HG03097 (cell line): ENCODE results near the gene SPAG16.
"Not testable (repeated sequence)": the region's sequence is repeated elsewhere in the genome, so short reads cannot be mapped to it uniquely, and the experiment has no call there.

Experiments used
- ATAC-seq: cut with Tn5 transposase; IDR thresholded peaks from one replicate; pipeline ENCODE4 v1.9.1; 2021; ENCODE audit not compliant: unreplicated experiment, low FRiP score

SPAG16 gene

GRCh38 chr2:213958086-213958485, 673.8 kb downstream of the SPAG16 start:
- ATAC-seq, result no peak

- no peak for ATAC-seq
These were observed 675.3 kb downstream of the SPAG16 start for GRCh38 chr2:213959589-213959988.

GRCh38 chr2:213971536-213971935, 687.3 kb downstream of the SPAG16 start:
- ATAC-seq, result no peak

- ATAC-seq, result no peak
These were observed 696.6 kb downstream of the SPAG16 start for GRCh38 chr2:213980883-213981282.

- ATAC-seq, result no peak
These were observed 704.9 kb downstream of the SPAG16 start for GRCh38 chr2:213989207-213989606.

GRCh38 chr2:213991453-213992108, 707.3 kb downstream of the SPAG16 start:
- ATAC-seq, result no peak

- no peak for ATAC-seq
These were observed 711.3 kb downstream of the SPAG16 start for GRCh38 chr2:213995400-213996105.

- not testable (repeated sequence) for ATAC-seq
These were observed 714.7 kb downstream of the SPAG16 start for GRCh38 chr2:213998976-213999375.

- no peak for ATAC-seq
These were observed 720.2 kb downstream of the SPAG16 start for GRCh38 chr2:214004463-214004862.

- ATAC-seq, result no peak
These were observed 721.1 kb downstream of the SPAG16 start for GRCh38 chr2:214005337-214005736.

GRCh38 chr2:214006601-214007000, 722.3 kb downstream of the SPAG16 start:
- no peak for ATAC-seq

- ATAC-seq, result no peak
These were observed 727.4 kb downstream of the SPAG16 start for GRCh38 chr2:214011676-214012075.

- ATAC-seq, result no peak
These were observed 730.4 kb downstream of the SPAG16 start for GRCh38 chr2:214014551-214015220.

- ATAC-seq, result no peak
These were observed 735.1 kb downstream of the SPAG16 start for GRCh38 chr2:214019229-214019972.

- no peak for ATAC-seq
These were observed 735.7 kb downstream of the SPAG16 start for GRCh38 chr2:214019973-214020345.

- no peak for ATAC-seq
These were observed 744.9 kb downstream of the SPAG16 start for GRCh38 chr2:214029190-214029589.

GRCh38 chr2:214031566-214031965, 747.3 kb downstream of the SPAG16 start:
- no peak for ATAC-seq

- no peak for ATAC-seq
These were observed 750.2 kb downstream of the SPAG16 start for GRCh38 chr2:214034417-214034816.

GRCh38 chr2:214035091-214035852, 751.0 kb downstream of the SPAG16 start:
- no peak for ATAC-seq

GRCh38 chr2:214035921-214036320, 751.7 kb downstream of the SPAG16 start:
- ATAC-seq, result no peak
